HUES48 (cell line): ENCODE measurements around the gene NEURL1B.

Source experiments
- H3K27ac ChIP-seq: one replicate; pipeline ENCODE4 v1.7.0; 2013; ENCODE audit warnings: low read depth, low read length, inconsistent platforms
- H3K27me3 ChIP-seq: 2 replicates; pipeline ENCODE4 v1.6.1; 2013; ENCODE audit warnings: mild to moderate bottlenecking, low read length; ENCODE audit not compliant: control insufficient read depth, insufficient read depth
- H3K36me3 ChIP-seq: 2 replicates; pipeline ENCODE4 v1.6.1; 2013; ENCODE audit warnings: low read length; ENCODE audit not compliant: control insufficient read depth, insufficient read depth
- H3K4me1 ChIP-seq: 2 replicates; pipeline ENCODE4 v1.6.1; 2013; ENCODE audit warnings: mild to moderate bottlenecking, low read length; ENCODE audit not compliant: control insufficient read depth, insufficient read depth
- H3K4me3 ChIP-seq: 2 replicates; pipeline ENCODE4 v1.5.1; 2013; ENCODE audit warnings: mild to moderate bottlenecking, low read depth, low read length
- H3K9ac ChIP-seq: 2 replicates; pipeline ENCODE4 v1.6.1; 2013; ENCODE audit warnings: mild to moderate bottlenecking, low read depth, low read length, moderate library complexity
- H3K9me3 ChIP-seq: 2 replicates; pipeline ENCODE4 v1.6.1; 2013; ENCODE audit warnings: low read length; ENCODE audit not compliant: control insufficient read depth, insufficient read depth

NEURL1B gene

GRCh38 chr5:172718527-172719114, 77.6 kb downstream of the NEURL1B start:
- Histone ChIP-seq H3K4me3 (no peak overlapping the region), H3K9ac (no peak overlapping the region), H3K9me3 (no peaks in the 10 kb centered on the region), H3K4me1 (no peaks in the 10 kb centered on the region), H3K27ac (no peak overlapping the region), H3K27me3 (peaks cover 19% of the 10 kb centered on the region), H3K36me3 (no peaks in the 10 kb centered on the region)

- Histone ChIP-seq H3K9me3 (no peaks in the 10 kb centered on the region), H3K9ac (no peak overlapping the region), H3K36me3 (no peaks in the 10 kb centered on the region), H3K27me3 (peaks cover 19% of the 10 kb centered on the region), H3K4me3 (no peak overlapping the region), H3K4me1 (no peaks in the 10 kb centered on the region), H3K27ac (no peak overlapping the region)
Observed at GRCh38 chr5:172719211-172719610, 78.1 kb downstream of the NEURL1B start.

GRCh38 chr5:172720655-172721054, 79.6 kb downstream of the NEURL1B start:
- no peak overlapping the region for H3K9ac ChIP-seq
- peaks cover 19% of the 10 kb centered on the region for H3K27me3 ChIP-seq

GRCh38 chr5:172721455-172722326, 80.6 kb downstream of the NEURL1B start:
- no peaks in the 10 kb centered on the region for H3K9me3 ChIP-seq
- H3K27ac ChIP-seq, result no peak overlapping the region
- no peaks in the 10 kb centered on the region for H3K36me3 ChIP-seq
- no peaks in the 10 kb centered on the region for H3K4me1 ChIP-seq
- H3K4me3 ChIP-seq, result no peak overlapping the region
- H3K27me3 ChIP-seq, result peaks cover 19% of the 10 kb centered on the region
- no peak overlapping the region for H3K9ac ChIP-seq

More at GRCh38 chr5:172720655-172721054, 79.6 kb downstream of the NEURL1B start:
- H3K4me3 ChIP-seq, result no peak overlapping the region
- H3K36me3 ChIP-seq, result no peaks in the 10 kb centered on the region
- no peaks in the 10 kb centered on the region for H3K9me3 ChIP-seq
- H3K27ac ChIP-seq, result no peak overlapping the region
- no peaks in the 10 kb centered on the region for H3K4me1 ChIP-seq

- Histone ChIP-seq H3K27ac (no peak overlapping the region), H3K4me1 (no peaks in the 10 kb centered on the region), H3K4me3 (no peak overlapping the region), H3K27me3 (peaks cover 14% of the 10 kb centered on the region), H3K9ac (no peak overlapping the region), H3K9me3 (no peaks in the 10 kb centered on the region), H3K36me3 (no peaks in the 10 kb centered on the region)
Observed at GRCh38 chr5:172722327-172722815, 81.3 kb downstream of the NEURL1B start.

- Histone ChIP-seq H3K9me3 (no peaks in the 10 kb centered on the region), H3K27ac (no peak overlapping the region), H3K4me3 (no peak overlapping the region), H3K36me3 (no peaks in the 10 kb centered on the region), H3K9ac (no peak overlapping the region), H3K4me1 (no peaks in the 10 kb centered on the region), H3K27me3 (peaks cover 4% of the 10 kb centered on the region; the same call in 1 of the 2 replicates)
Observed at GRCh38 chr5:172723508-172723907, 82.4 kb downstream of the NEURL1B start.

- no peak overlapping the region for H3K4me3 ChIP-seq
- no peaks in the 10 kb centered on the region for H3K9me3 ChIP-seq
- H3K4me1 ChIP-seq, result no peaks in the 10 kb centered on the region
- no peak overlapping the region for H3K9ac ChIP-seq
- H3K36me3 ChIP-seq, result no peaks in the 10 kb centered on the region
- 0 out of 2 replicates have a peak, but pooled peaks cover 3% of the 10 kb centered on the region for H3K27me3 ChIP-seq
- H3K27ac ChIP-seq, result no peak overlapping the region
Observed at GRCh38 chr5:172724242-172725183, 83.5 kb downstream of the NEURL1B start.

- no peaks in the 10 kb centered on the region for H3K9me3 ChIP-seq
- H3K4me3 ChIP-seq, result no peak overlapping the region
- H3K27me3 ChIP-seq, result no peaks in the 10 kb centered on the region
- no peak overlapping the region for H3K9ac ChIP-seq
- no peak overlapping the region for H3K27ac ChIP-seq
- H3K36me3 ChIP-seq, result no peaks in the 10 kb centered on the region
- no peaks in the 10 kb centered on the region for H3K4me1 ChIP-seq
Observed at GRCh38 chr5:172725273-172725672, 84.2 kb downstream of the NEURL1B start.

GRCh38 chr5:172725785-172726184, 84.7 kb downstream of the NEURL1B start:
- no peak overlapping the region for H3K4me3 ChIP-seq
- H3K4me1 ChIP-seq, result no peaks in the 10 kb centered on the region
- no peak overlapping the region for H3K27ac ChIP-seq
- no peaks in the 10 kb centered on the region for H3K9me3 ChIP-seq
- H3K27me3 ChIP-seq, result no peaks in the 10 kb centered on the region
- no peaks in the 10 kb centered on the region for H3K36me3 ChIP-seq
- no peak overlapping the region for H3K9ac ChIP-seq

GRCh38 chr5:172726966-172727365, 85.9 kb downstream of the NEURL1B start:
- Histone ChIP-seq H3K4me1 (no peaks in the 10 kb centered on the region), H3K9ac (no peak overlapping the region), H3K27ac (no peak overlapping the region)

More at GRCh38 chr5:172726966-172727365, 85.9 kb downstream of the NEURL1B start:
- no peak overlapping the region for H3K4me3 ChIP-seq
- no peaks in the 10 kb centered on the region for H3K27me3 ChIP-seq
- H3K9me3 ChIP-seq, result no peaks in the 10 kb centered on the region
- no peaks in the 10 kb centered on the region for H3K36me3 ChIP-seq
